HepG2 (cell line): ENCODE measurements around the gene ATP11A. TPM values are rescaled to one million over a fixed set of nuclear protein-coding genes. Genes with fewer than 3 reads are reported as not detected.
A peak's percentile ranks its signal among the peaks of the same experiment; 100 is the strongest.

Experiments
- ATAC-seq: fragments of 200-7000 bp; cut with Tn5 transposase; 3 replicates; pipeline ENCODE4 v1.9.1; 2020; ENCODE audit warnings: mild to moderate bottlenecking, moderate library complexity
- BruUV-seq: library from RNA; stranded (reverse); fragments of 400-500 nt; replicated peaks from 2 replicates; lab custom pipeline; 2021; lab: Mats Ljungman, UMichigan
- CTCF ChIA-PET: fragments of 300-600 bp; formaldehyde crosslinking; extraction: SDS; loops from one replicate; lab custom pipeline; 2021; ENCODE audit warnings: low total read pairs, inconsistent platforms, low intra/inter-chr PET ratio; lab: Yijun Ruan, JAX
- POLR2A ChIA-PET: fragments of 350-600 bp; sonication (Branson Sonifier 250); formaldehyde crosslinking; loops from one replicate; lab custom pipeline; 2020; ENCODE audit warnings: antibody characterized with exemption, inconsistent platforms; lab: Yijun Ruan, JAX
- DNase-seq: peaks from one replicate; pipeline ENCODE4 v3.0.0-alpha.2; 2015; ENCODE audit warnings: low spot score
- FAIRE-seq: peaks from 3 replicates; lab custom pipeline; 2011; peaks lifted over from hg19 to GRCh38; lab: Jason Lieb, UNC
- H2AFZ ChIP-seq: one replicate; pipeline ENCODE4 v1.6.1; 2011; ENCODE audit warnings: low read length, inconsistent platforms
- H3K27ac ChIP-seq: fragments of 300-600 bp; 3 replicates; pipeline ENCODE4 v1.8.0; 2011; ENCODE audit warnings: mixed run types, mild to moderate bottlenecking, mixed read lengths, low read length, inconsistent platforms; ENCODE audit not compliant: insufficient read depth; ENCODE audit errors: extremely low read length
- H3K27me3 ChIP-seq, 2 experiments: fragments of 200-600 bp in 1 of 2; 2 replicates in 1 of 2; 3 replicates in 1 of 2; pipeline versions ENCODE4 v1.6.0 to v1.8.0; 2011; ENCODE audit warnings: low read length in 2 of 2, mild to moderate bottlenecking in 2 of 2, moderate library complexity in 2 of 2, inconsistent platforms in 1 of 2; ENCODE audit not compliant: insufficient read depth in 2 of 2, control insufficient read depth in 1 of 2
- H3K36me3 ChIP-seq, 2 experiments: fragments of 200-600 bp in 1 of 2; replicated peaks in 1 of 2; 2 replicates in 1 of 2; 3 replicates in 1 of 2; pipeline versions ENCODE4 v1.5.1 to v1.8.0; 2011; ENCODE audit warnings: low read length in 2 of 2, inconsistent platforms in 1 of 2; ENCODE audit not compliant: insufficient read depth in 2 of 2, control insufficient read depth in 1 of 2
- H3K4me1 ChIP-seq: 2 replicates; pipeline ENCODE4 v1.5.1; 2012; ENCODE audit warnings: low read length, inconsistent platforms; ENCODE audit not compliant: insufficient read depth
- H3K4me2 ChIP-seq: 2 replicates; pipeline ENCODE4 v1.6.0; 2011; ENCODE audit warnings: low read depth, low read length, inconsistent platforms
- H3K4me3 ChIP-seq, 3 experiments: fragments of 200-600 bp in 1 of 3; sonication (generic), shearing (Covaris generic) in 1 of 3; replicated peaks in 1 of 3; 2 replicates each; pipeline ENCODE4 v1.5.1; 2011 to 2016; ENCODE audit warnings: low read length in 3 of 3, inconsistent platforms in 2 of 3, low read depth in 2 of 3, mild to moderate bottlenecking in 2 of 3, control low read depth in 1 of 3, mixed read lengths in 1 of 3; ENCODE audit not compliant: insufficient read depth in 1 of 3
- H3K79me2 ChIP-seq: one replicate; pipeline ENCODE4 v1.6.1; 2011; ENCODE audit warnings: low read length, inconsistent platforms; ENCODE audit not compliant: insufficient read depth
- H3K9ac ChIP-seq: 2 replicates; pipeline ENCODE4 v1.6.0; 2011; ENCODE audit warnings: mild to moderate bottlenecking, low read depth, low read length, inconsistent platforms; ENCODE audit not compliant: insufficient read depth
- H3K9me3 ChIP-seq: 2 replicates; pipeline ENCODE4 v1.5.1; 2012; ENCODE audit warnings: mild to moderate bottlenecking, low read length
- H4K20me1 ChIP-seq: 2 replicates; pipeline ENCODE4 v1.6.0; 2011; ENCODE audit warnings: inconsistent platforms, mild to moderate bottlenecking, low read length, moderate library complexity; ENCODE audit not compliant: insufficient read depth
- CBX5 ChIP-seq: sonication (generic); formaldehyde crosslinking; IDR thresholded peaks from 2 replicates; pipeline ENCODE4 v1.4.0; 2020; ENCODE audit warnings: missing genetic modification reagents, borderline replicate concordance
- GFI1 ChIP-seq: sonication (generic); formaldehyde crosslinking; IDR thresholded peaks from 2 replicates; pipeline ENCODE4 v1.5.0; 2020; ENCODE audit warnings: missing genetic modification reagents, mild to moderate bottlenecking, borderline replicate concordance
- GTF2F1 ChIP-seq: fragments of 150-350 bp; IDR thresholded peaks from 2 replicates; pipeline ENCODE4 v1.6.1; 2014; ENCODE audit warnings: low read length
- HOXD1 ChIP-seq: sonication (generic); formaldehyde crosslinking; IDR thresholded peaks from 2 replicates; pipeline ENCODE4 v1.5.0; 2020; ENCODE audit warnings: missing genetic modification reagents
- KLF6 ChIP-seq: IDR thresholded peaks from 2 replicates; pipeline ENCODE4 v1.8.0; 2016; ENCODE audit warnings: missing biosample characterization, missing genetic modification reagents
- NR2C2 ChIP-seq: sonication (generic); formaldehyde crosslinking; IDR thresholded peaks from 2 replicates; pipeline ENCODE4 v1.4.0; 2020; ENCODE audit warnings: missing genetic modification reagents, mild to moderate bottlenecking, moderate library complexity, borderline replicate concordance
- RARG ChIP-seq: sonication (generic); formaldehyde crosslinking; IDR thresholded peaks from 2 replicates; pipeline ENCODE4 v1.4.0; 2020; ENCODE audit warnings: low read depth, mild to moderate bottlenecking, missing genetic modification reagents
- U2AF1 ChIP-seq: fragments of 200-400 bp; formaldehyde crosslinking; optimal IDR thresholded peaks from 2 replicates; pipeline ENCODE3; 2017; ENCODE audit warnings: mild to moderate bottlenecking, low read depth, low read length
- ZBTB1 ChIP-seq: sonication (generic); formaldehyde crosslinking; IDR thresholded peaks from 2 replicates; pipeline ENCODE4 v1.4.0; 2020; ENCODE audit warnings: missing genetic modification reagents, borderline replicate concordance
- ZNF143 ChIP-seq: sonication (generic); formaldehyde crosslinking; IDR thresholded peaks from 2 replicates; pipeline ENCODE4 v1.4.0; 2020; ENCODE audit warnings: missing genetic modification reagents
- ZNF232 ChIP-seq: sonication (generic); formaldehyde crosslinking; IDR thresholded peaks from 2 replicates; pipeline ENCODE4 v1.4.0; 2020; ENCODE audit warnings: missing genetic modification reagents, borderline replicate concordance
- ZNF296 ChIP-seq: sonication (generic); formaldehyde crosslinking; conservative IDR thresholded peaks from 2 replicates; pipeline ENCODE4 v1.5.0; 2020; ENCODE audit warnings: mild to moderate bottlenecking, missing genetic modification reagents
- ZNF556 ChIP-seq: sonication (generic); formaldehyde crosslinking; IDR thresholded peaks from 2 replicates; pipeline ENCODE4 v1.4.0; 2020; ENCODE audit warnings: mild to moderate bottlenecking, missing genetic modification reagents, borderline replicate concordance
- ZNF564 ChIP-seq: sonication (generic); formaldehyde crosslinking; IDR thresholded peaks from 2 replicates; pipeline ENCODE4 v1.8.1; 2023; ENCODE audit warnings: mild to moderate bottlenecking, missing genetic modification reagents
- ZNF724P ChIP-seq: sonication (generic); formaldehyde crosslinking; IDR thresholded peaks from 2 replicates; pipeline ENCODE4 v1.8.0; 2022; ENCODE audit warnings: missing genetic modification reagents, borderline replicate concordance
- WGBS: methylation state at CpG from one replicate; pipeline ENCODE4 v1.1.6; 2017; ENCODE audit warnings: low lambda C conversion rate; 5-methylcytosine and 5-hydroxymethylcytosine counted together
- in situ Hi-C: cut with HindIII; loops from 2 replicates; pipeline ENCODE4 v1.10.0; 2017; ENCODE audit warnings: low pct_unique_long_range_greater_than_20kb; ENCODE audit not compliant: extremely low pct_ligation_motif_present
- intact Hi-C: fragments of 100-400 bp; cut with micrococcal nuclease; formaldehyde crosslinking; loops from one replicate; pipeline ENCODE4 v1.10.0; 2022; ENCODE audit not compliant: unreplicated experiment
- polyA plus RNA-seq, 8 experiments: library from polyadenylated mRNA; depleted of rRNA in 3 of 8; stranded (reverse) in 7 of 8; unstranded in 1 of 8; fragments of >200 nt; fragmentation: Illumina TruSeq in 4 of 8; extraction: Trizol in 4 of 8; gene quantifications; 2 replicates each; pipeline versions ENCODE4 v1.2.1 to v1.2.3, GENCODE V29; 2011 to 2016; ENCODE audit warnings: low read depth in 4 of 8, missing spikeins in 1 of 8, mixed read lengths in 1 of 8; ENCODE audit not compliant: insufficient read depth in 1 of 8
- total RNA-seq, 5 experiments: library from RNA; depleted of rRNA; stranded (reverse); fragments of >200 nt; fragmentation: Illumina TruSeq; extraction: Trizol; gene quantifications; 2 replicates each; pipeline ENCODE4 v1.2.3, GENCODE V29; 2016; ENCODE audit warnings: low read depth in 1 of 5
- TF ChIP-seq, protein P1 (sequence below): sonication (generic); formaldehyde crosslinking; IDR thresholded peaks from 2 replicates; pipeline ENCODE4 v1.8.0; 2022; ENCODE audit warnings: mild to moderate bottlenecking, missing genetic modification reagents; ENCODE audit not compliant: insufficient replicate concordance
- TF ChIP-seq, protein P2 (sequence below): IDR thresholded peaks from 2 replicates; pipeline ENCODE4 v1.6.1; 2016; ENCODE audit warnings: missing compliant biosample characterization, missing genetic modification reagents, borderline replicate concordance
- TF ChIP-seq, protein P3 (sequence below): sonication (generic); formaldehyde crosslinking; IDR thresholded peaks from 2 replicates; pipeline ENCODE4 v1.4.0; 2020; ENCODE audit warnings: missing genetic modification reagents, borderline replicate concordance

Gene ATP11A
- total and polyA plus RNA-seq, 2 of the 13 experiments (the other 11 are each of a cell fraction or from before 2014, with no cell fraction given): 18.4 to 20.1 TPM

DNA sequence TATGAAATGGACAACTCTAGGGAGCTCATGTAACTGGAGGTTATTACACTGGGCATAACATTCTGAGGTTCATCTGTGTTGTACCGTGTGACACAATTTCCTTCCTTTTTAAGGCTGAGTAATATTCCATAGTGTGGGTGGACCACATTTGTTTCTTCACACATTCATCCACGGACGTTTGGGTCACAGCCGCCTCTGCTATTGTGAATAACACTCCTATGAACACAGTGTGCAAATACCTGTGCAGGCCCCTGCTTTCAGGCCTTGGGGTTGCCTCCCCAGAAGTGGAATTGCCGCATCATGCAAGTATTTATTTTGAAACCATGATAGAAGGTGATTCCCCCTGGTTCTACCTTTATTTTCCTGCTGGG lies 215.8 kb downstream of the ATP11A start (continued):
- TF ChIP-seq ZNF296 (no peak), KLF6 (CRISPR knock-in tag) (no peak), ZNF556 (CRISPR knock-in tag) (0 out of 2 replicates have a peak, but pooled peaks have one; percentile 30), GFI1 (CRISPR knock-in tag) (0 out of 2 replicates have a peak, but pooled peaks have one; percentile 33), GTF2F1 (no peak), ZNF232 (CRISPR knock-in tag) (no peak), RARG (CRISPR knock-in tag) (no peak)
- TF ChIP-seq, protein P1, sequence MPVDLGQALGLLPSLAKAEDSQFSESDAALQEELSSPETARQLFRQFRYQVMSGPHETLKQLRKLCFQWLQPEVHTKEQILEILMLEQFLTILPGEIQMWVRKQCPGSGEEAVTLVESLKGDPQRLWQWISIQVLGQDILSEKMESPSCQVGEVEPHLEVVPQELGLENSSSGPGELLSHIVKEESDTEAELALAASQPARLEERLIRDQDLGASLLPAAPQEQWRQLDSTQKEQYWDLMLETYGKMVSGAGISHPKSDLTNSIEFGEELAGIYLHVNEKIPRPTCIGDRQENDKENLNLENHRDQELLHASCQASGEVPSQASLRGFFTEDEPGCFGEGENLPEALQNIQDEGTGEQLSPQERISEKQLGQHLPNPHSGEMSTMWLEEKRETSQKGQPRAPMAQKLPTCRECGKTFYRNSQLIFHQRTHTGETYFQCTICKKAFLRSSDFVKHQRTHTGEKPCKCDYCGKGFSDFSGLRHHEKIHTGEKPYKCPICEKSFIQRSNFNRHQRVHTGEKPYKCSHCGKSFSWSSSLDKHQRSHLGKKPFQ (CRISPR knock-in tag): peak; percentile 39

DNA sequence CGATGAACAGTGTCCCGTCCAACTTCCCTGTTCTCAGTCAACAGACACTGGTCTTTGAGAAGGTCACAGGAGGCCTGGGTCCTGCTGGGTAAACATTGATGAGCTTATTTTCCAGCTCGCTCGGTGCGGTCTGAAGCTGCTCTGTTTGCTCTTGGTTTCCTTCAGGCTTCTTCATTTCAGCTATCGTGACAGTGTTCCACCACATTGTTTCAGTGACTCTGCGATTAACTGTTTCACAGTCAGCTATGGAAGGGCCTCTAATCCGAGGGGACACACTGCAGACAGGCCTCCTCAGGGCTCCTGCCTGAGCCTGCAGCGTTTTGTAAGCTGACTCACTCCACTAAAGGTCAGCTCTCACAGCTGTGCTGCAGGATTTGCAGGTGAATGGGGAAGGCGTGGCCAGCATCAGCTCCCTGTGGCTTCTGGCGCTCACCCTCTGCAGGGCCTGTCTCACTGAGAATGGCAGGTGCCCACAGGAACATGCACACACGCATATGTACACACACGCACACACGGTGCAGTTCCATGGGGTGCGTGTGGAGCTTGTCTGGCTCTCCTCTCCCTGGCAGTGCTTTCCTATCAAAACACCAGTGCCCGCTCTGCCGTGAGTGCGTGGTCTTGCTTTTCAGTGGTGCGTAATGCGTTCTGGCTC lies 216.3 kb downstream of the ATP11A start:
- Histone ChIP-seq H3K79me2 (peaks cover 10% of the 10 kb centered on the region), H3K4me1 (peaks cover 59% of the 10 kb centered on the region), H3K9ac (no peak overlapping the region), H3K36me3 (peaks cover 5 to 24% of the 10 kb centered on the region in 2 experiments; a peak in 4 of 5 replicates), H3K9me3 (no peaks in the 10 kb centered on the region), H4K20me1 (no peaks in the 10 kb centered on the region), H2AFZ (no peak overlapping the region), H3K4me2 (peak overlapping the region; percentile 73), H3K27me3 (no peaks in the 10 kb centered on the region), H3K4me3 (peak overlapping the region in 2 of 3 experiments; percentile 5 to 50; a peak in 2 of 6 replicates), H3K27ac (peak overlapping the region; percentile 73)
- ATAC-seq: peak; percentile 90
- intact Hi-C loops (loop anchor here (2.0 kb wide), 1 partner anchor 23 kb away; no protein-coding TSS in a partner anchor), in situ Hi-C loops (no loop called here)
- 4% methylated on average over 8 of the region's 20 CpGs for WGBS
- ChIA-PET POLR2A (interaction anchor here (0.7 to 4.1 kb wide), 7 partner anchors 10 to 318 kb away, joined by 3 to 26 read pairs (median 4); partner anchors contain the start of gene TUBGCP3), CTCF (no interaction called here)
- BruUV-seq: no TSS peak
- peak; percentile 66 for DNase-seq
- FAIRE-seq: peak; percentile 26
- no peak; the same call in 1 of the 2 replicates for TF ChIP-seq NR2C2
- TF ChIP-seq, protein P2, sequence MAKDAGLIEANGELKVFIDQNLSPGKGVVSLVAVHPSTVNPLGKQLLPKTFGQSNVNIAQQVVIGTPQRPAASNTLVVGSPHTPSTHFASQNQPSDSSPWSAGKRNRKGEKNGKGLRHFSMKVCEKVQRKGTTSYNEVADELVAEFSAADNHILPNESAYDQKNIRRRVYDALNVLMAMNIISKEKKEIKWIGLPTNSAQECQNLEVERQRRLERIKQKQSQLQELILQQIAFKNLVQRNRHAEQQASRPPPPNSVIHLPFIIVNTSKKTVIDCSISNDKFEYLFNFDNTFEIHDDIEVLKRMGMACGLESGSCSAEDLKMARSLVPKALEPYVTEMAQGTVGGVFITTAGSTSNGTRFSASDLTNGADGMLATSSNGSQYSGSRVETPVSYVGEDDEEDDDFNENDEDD: no peak
- TF ChIP-seq HOXD1 (CRISPR knock-in tag): no peak
- 0 out of 2 replicates have a peak, but pooled peaks have one; percentile 15 for TF ChIP-seq CBX5
- no peak for TF ChIP-seq ZNF564 (CRISPR knock-in tag)
- no peak for TF ChIP-seq U2AF1
- peak; percentile 35; the same call in 1 of the 2 replicates for TF ChIP-seq ZNF724P (CRISPR knock-in tag)
- TF ChIP-seq ZNF143 (CRISPR knock-in tag): no peak
- TF ChIP-seq, protein P3, sequence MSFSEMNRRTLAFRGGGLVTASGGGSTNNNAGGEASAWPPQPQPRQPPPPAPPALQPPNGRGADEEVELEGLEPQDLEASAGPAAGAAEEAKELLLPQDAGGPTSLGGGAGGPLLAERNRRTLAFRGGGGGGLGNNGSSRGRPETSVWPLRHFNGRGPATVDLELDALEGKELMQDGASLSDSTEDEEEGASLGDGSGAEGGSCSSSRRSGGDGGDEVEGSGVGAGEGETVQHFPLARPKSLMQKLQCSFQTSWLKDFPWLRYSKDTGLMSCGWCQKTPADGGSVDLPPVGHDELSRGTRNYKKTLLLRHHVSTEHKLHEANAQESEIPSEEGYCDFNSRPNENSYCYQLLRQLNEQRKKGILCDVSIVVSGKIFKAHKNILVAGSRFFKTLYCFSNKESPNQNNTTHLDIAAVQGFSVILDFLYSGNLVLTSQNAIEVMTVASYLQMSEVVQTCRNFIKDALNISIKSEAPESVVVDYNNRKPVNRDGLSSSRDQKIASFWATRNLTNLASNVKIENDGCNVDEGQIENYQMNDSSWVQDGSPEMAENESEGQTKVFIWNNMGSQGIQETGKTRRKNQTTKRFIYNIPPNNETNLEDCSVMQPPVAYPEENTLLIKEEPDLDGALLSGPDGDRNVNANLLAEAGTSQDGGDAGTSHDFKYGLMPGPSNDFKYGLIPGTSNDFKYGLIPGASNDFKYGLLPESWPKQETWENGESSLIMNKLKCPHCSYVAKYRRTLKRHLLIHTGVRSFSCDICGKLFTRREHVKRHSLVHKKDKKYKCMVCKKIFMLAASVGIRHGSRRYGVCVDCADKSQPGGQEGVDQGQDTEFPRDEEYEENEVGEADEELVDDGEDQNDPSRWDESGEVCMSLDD (CRISPR knock-in tag): no peak
- TF ChIP-seq ZBTB1 (CRISPR knock-in tag): no peak
